Right lobe of liver (tissue), 4 donors: ENCODE measurements around the gene SNRPB2.

Experiments used
- CTCF ChIP-seq, 4 donors: fragments of 200-600 bp in 3 of 4; fragments of 450-650 bp in 1 of 4; IDR thresholded peaks; one replicate each; pipeline versions ENCODE4 v1.5.1 to v1.8.0; 2016 to 2022; ENCODE audit warnings: antibody characterized with exemption in 4 of 4, mild to moderate bottlenecking in 2 of 4
- POLR2A ChIP-seq: fragments of 450-650 bp; IDR thresholded peaks from one replicate; pipeline ENCODE4 v1.6.1; 2017; ENCODE audit warnings: antibody characterized with exemption, mild to moderate bottlenecking
- donor health status: DM: no; HTN: no; CAD: no.
- donor health status: DM: no; HTN: no; CAD: no.
- donor health status: DM: no; HTN: yes; CAD: no.

GRCh38 chr20:16740365-16741072 lies 10.7 kb downstream of the SNRPB2 start:
- TF ChIP-seq CTCF (IDR thresholded peaks at IDR 0.05) (no peak), POLR2A (no peak)
